Caco-2 (cell line): Measurements from ENCODE around the gene MACROD2. TPM values are rescaled to one million over a fixed set of nuclear protein-coding genes. Genes with fewer than 3 reads are reported as not detected.

Experiments
- BruUV-seq: library from RNA; stranded (reverse); fragments of 400-500 nt; replicated peaks from 2 replicates; lab custom pipeline; 2021; lab: Mats Ljungman, UMichigan
- CTCF ChIA-PET: fragments of 300-600 bp; sonication (Branson Sonifier 250); formaldehyde crosslinking; loops from one replicate; lab custom pipeline; 2022; ENCODE audit warnings: antibody characterized with exemption; lab: Charles Lee
- POLR2A ChIA-PET: fragments of 300-600 bp; sonication (Branson Sonifier 250); formaldehyde crosslinking; loops from one replicate; lab custom pipeline; 2022; ENCODE audit warnings: antibody characterized with exemption; lab: Charles Lee
- DNase-seq, 2 experiments: peaks; one replicate each; pipeline versions ENCODE4 v3.0.0 to v3.0.0-alpha.2; 2020 to 2022
- H3K27me3 ChIP-seq: replicated peaks from 2 replicates; pipeline ENCODE4 v1.6.0; 2011; ENCODE audit warnings: low read length; ENCODE audit not compliant: control insufficient read depth, insufficient read depth
- H3K36me3 ChIP-seq: 2 replicates; pipeline ENCODE4 v1.5.1; 2011; ENCODE audit warnings: low read length; ENCODE audit not compliant: control insufficient read depth, insufficient read depth
- H3K4me1 ChIP-seq: fragments of 250-450 bp; sonication (Bioruptor Pico); 2 replicates; pipeline ENCODE4 v1.5.1; 2020; ENCODE audit warnings: mild to moderate bottlenecking
- H3K4me3 ChIP-seq: 2 replicates; pipeline ENCODE4 v1.5.1; 2011; ENCODE audit warnings: low read depth, mild to moderate bottlenecking, control low read depth, low read length
- H3K9me3 ChIP-seq: fragments of 250-450 bp; sonication (Bioruptor Pico); 2 replicates; pipeline ENCODE4 v1.5.1; 2020; ENCODE audit warnings: mild to moderate bottlenecking, moderate library complexity
- H3K27ac Mint-ChIP-seq: one replicate; pipeline ENCODE4 v1.8.0; 2022; ENCODE audit warnings: mixed read lengths; ENCODE audit not compliant: unreplicated experiment
- H3K27me3 Mint-ChIP-seq: one replicate; pipeline ENCODE4 v1.8.0; 2022; ENCODE audit warnings: mixed read lengths; ENCODE audit not compliant: insufficient read depth, unreplicated experiment
- H3K36me3 Mint-ChIP-seq: one replicate; pipeline ENCODE4 v1.8.0; 2022; ENCODE audit warnings: mild to moderate bottlenecking, mixed read lengths; ENCODE audit not compliant: insufficient read depth, unreplicated experiment
- H3K4me1 Mint-ChIP-seq: one replicate; pipeline ENCODE4 v1.8.0; 2022; ENCODE audit warnings: low read depth, mixed read lengths; ENCODE audit not compliant: unreplicated experiment
- H3K4me3 Mint-ChIP-seq: one replicate; pipeline ENCODE4 v1.8.0; 2022; ENCODE audit warnings: mild to moderate bottlenecking, moderate library complexity, mixed read lengths; ENCODE audit not compliant: unreplicated experiment
- H3K9me3 Mint-ChIP-seq: one replicate; pipeline ENCODE4 v1.8.0; 2022; ENCODE audit warnings: mixed read lengths; ENCODE audit not compliant: unreplicated experiment
- CTCF ChIP-seq, 2 experiments: fragments of 200-600 bp in 1 of 2; IDR thresholded peaks; 1 replicate in 1 of 2; 2 replicates in 1 of 2; pipeline versions ENCODE4 v1.5.1 to v1.8.0; 2011 to 2022; ENCODE audit warnings: antibody characterized with exemption in 1 of 2, control low read depth in 1 of 2, inconsistent platforms in 1 of 2, low read depth in 1 of 2, low read length in 1 of 2, mild to moderate bottlenecking in 1 of 2, moderate library complexity in 1 of 2; ENCODE audit not compliant: insufficient read depth in 1 of 2, severe bottlenecking in 1 of 2, unreplicated experiment in 1 of 2
- intact Hi-C: fragments of 100-400 bp; cut with micrococcal nuclease; formaldehyde crosslinking; loops from one replicate; pipeline ENCODE4 v1.10.0; 2022; ENCODE audit not compliant: unreplicated experiment
- total RNA-seq: library from RNA; stranded (reverse); gene quantifications from 2 replicates; pipeline ENCODE4 v1.2.3, GENCODE V29; 2022

Gene MACROD2
- total RNA-seq, 1 experiment from 2014 or later: 6.4 TPM

GRCh38 chr20:15439551-15439950, 1444.2 kb downstream of the MACROD2 start:
- 0 out of 2 replicates have a peak, but pooled peaks cover under 1% of the 10 kb centered on the region for H3K9me3 ChIP-seq
- intact Hi-C loops: no loop called here
- peaks cover 20% of the 10 kb centered on the region for H3K9me3 Mint-ChIP-seq
- DNase-seq: no peak
- H3K36me3 Mint-ChIP-seq: no peaks in the 10 kb centered on the region
- H3K4me3 Mint-ChIP-seq: no peak overlapping the region
- CTCF ChIA-PET: no interaction called here
- H3K27ac Mint-ChIP-seq: no peak overlapping the region
- no peaks in the 10 kb centered on the region for H3K27me3 ChIP-seq
- no peak for TF ChIP-seq CTCF (IDR thresholded peaks at IDR 0.05; ENCODE audit: insufficient read depth in 1 of 2, low read depth in 1 of 2, low read length in 1 of 2, severe bottlenecking in 1 of 2, unreplicated experiment in 1 of 2)
- POLR2A ChIA-PET: no interaction called here
- no peak overlapping the region for H3K4me3 ChIP-seq
- H3K27me3 Mint-ChIP-seq: no peaks in the 10 kb centered on the region
- H3K4me1 Mint-ChIP-seq: peaks cover 27% of the 10 kb centered on the region
- no TSS peak for BruUV-seq
- H3K4me1 ChIP-seq: peaks cover 12% of the 10 kb centered on the region
- H3K36me3 ChIP-seq: no peaks in the 10 kb centered on the region

- no peaks in the 10 kb centered on the region for H3K27me3 Mint-ChIP-seq
- CTCF ChIA-PET: no interaction called here
- H3K4me3 Mint-ChIP-seq: no peak overlapping the region
- no peak for DNase-seq
- H3K36me3 Mint-ChIP-seq: no peaks in the 10 kb centered on the region
- Histone ChIP-seq H3K9me3 (no peaks in the 10 kb centered on the region), H3K4me3 (no peak overlapping the region), H3K27me3 (no peaks in the 10 kb centered on the region), H3K36me3 (no peaks in the 10 kb centered on the region), H3K4me1 (peaks cover 19% of the 10 kb centered on the region)
- BruUV-seq: no TSS peak
- no peak for TF ChIP-seq CTCF (IDR thresholded peaks at IDR 0.05; ENCODE audit: insufficient read depth in 1 of 2, low read depth in 1 of 2, low read length in 1 of 2, severe bottlenecking in 1 of 2, unreplicated experiment in 1 of 2)
- no peak overlapping the region for H3K27ac Mint-ChIP-seq
- POLR2A ChIA-PET: no interaction called here
- H3K9me3 Mint-ChIP-seq: peaks cover 18% of the 10 kb centered on the region
- peaks cover 32% of the 10 kb centered on the region for H3K4me1 Mint-ChIP-seq
- intact Hi-C loops: no loop called here
Observed at GRCh38 chr20:15440049-15440820, 1444.9 kb downstream of the MACROD2 start.

DNA sequence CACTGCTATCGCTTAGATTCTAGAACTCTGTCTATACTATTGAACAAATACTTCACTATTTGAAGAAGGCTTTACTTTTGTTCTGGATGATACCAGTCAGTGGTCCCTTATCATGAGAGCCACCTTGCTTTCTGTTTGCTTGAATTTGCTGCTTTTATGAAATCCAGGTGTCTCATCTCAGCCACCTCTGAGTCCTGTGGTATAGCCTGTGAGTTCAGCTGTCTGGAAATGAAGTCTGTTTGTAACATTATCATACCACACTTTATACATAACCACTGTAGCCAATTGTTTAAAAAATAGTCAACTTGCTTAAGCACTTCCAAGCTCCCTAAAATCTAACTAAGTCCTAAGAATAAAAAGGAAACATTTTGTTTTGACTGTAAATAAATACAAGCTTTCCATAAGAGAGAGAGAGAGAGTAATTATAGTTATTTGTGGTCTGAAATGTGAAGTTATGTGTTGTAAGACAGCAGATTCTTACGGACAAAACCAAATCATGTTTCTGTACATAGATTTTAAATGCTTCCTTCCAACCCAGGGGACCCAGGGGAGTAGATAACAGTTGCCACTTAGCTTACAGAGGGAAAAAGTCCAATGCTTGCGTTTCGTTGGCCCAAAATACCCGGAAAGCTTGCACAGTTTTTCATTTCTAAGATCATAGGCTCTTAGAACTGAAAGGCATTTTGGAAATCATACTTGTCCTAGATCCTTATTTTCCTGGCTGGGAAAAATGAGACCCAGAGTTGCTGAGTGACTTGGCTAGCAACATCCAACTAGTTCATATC, 1449.9 kb downstream of the MACROD2 start:
- POLR2A ChIA-PET: no interaction called here
- BruUV-seq: no TSS peak
- CTCF ChIA-PET: no interaction called here

More for the DNA sequence above, 1449.9 kb downstream of the MACROD2 start:
- no peaks in the 10 kb centered on the region for H3K27me3 ChIP-seq
- no peak for TF ChIP-seq CTCF (IDR thresholded peaks at IDR 0.05; ENCODE audit: insufficient read depth in 1 of 2, low read depth in 1 of 2, low read length in 1 of 2, severe bottlenecking in 1 of 2, unreplicated experiment in 1 of 2)
- Mint-ChIP-seq H3K27ac (no peak overlapping the region), H3K4me1 (peaks cover 30% of the 10 kb centered on the region), H3K27me3 (no peaks in the 10 kb centered on the region), H3K4me3 (no peak overlapping the region), H3K9me3 (no peaks in the 10 kb centered on the region), H3K36me3 (no peaks in the 10 kb centered on the region)
- no peak overlapping the region for H3K4me3 ChIP-seq
- intact Hi-C loops: loop anchor here (1.0 kb wide), 2 partner anchors 42 to 209 kb away; no protein-coding TSS in a partner anchor
- peaks cover 26% of the 10 kb centered on the region for H3K4me1 ChIP-seq
- DNase-seq: peak; percentile 44 to 48
- no peaks in the 10 kb centered on the region for H3K9me3 ChIP-seq
- no peaks in the 10 kb centered on the region for H3K36me3 ChIP-seq
